ENCODE measurements around the gene DHX58. TPM values are rescaled to one million over a fixed set of nuclear protein-coding genes. Genes with fewer than 3 reads are reported as not detected.

The DHX58 gene
- total RNA-seq, 2 experiments from 2014 or later: 44.4 to 46.3 TPM

DNA sequence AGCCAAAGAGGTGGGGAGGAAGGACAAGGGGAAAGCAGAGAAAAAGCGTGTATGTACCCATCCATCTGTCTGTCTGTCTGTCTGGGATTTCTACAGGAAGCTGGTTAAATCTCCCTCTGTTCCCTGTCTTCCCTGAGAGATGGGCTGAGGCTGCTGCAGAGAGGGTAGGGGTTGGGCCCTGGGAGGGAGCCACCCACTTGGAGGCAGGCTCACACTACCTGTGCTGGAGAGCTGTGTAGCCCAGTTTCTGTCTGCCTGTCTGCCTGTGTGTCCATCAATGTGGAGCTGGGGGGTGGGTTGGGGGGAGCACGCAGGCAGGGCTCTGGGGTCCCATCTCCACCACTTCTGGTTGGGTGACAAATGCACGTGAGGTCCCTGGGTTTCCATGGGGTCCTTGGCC lies 43.5 kb downstream of the DHX58 start:
- no peak for DNase-seq
- intact Hi-C loops (cut with micrococcal nuclease): no loop called here
- CTCF ChIA-PET: interaction anchor here (0.7 to 2.7 kb wide), 7 partner anchors 29 to 199 kb away, joined by 3 to 11 read pairs (median 4); partner anchors contain the start of gene ZNF385C
- Mint-ChIP-seq H3K4me1 (ENCODE audit: low read depth) (peaks cover 16% of the 10 kb centered on the region), H3K27me3 (ENCODE audit: low read depth) (peaks cover 26% of the 10 kb centered on the region), H3K4me3 (no peak overlapping the region), H3K9me3 (no peaks in the 10 kb centered on the region), H3K27ac (no peak overlapping the region), H3K36me3 (ENCODE audit: low read depth) (no peaks in the 10 kb centered on the region)

- Mint-ChIP-seq H3K4me1 (ENCODE audit: low read depth) (peaks cover 22% of the 10 kb centered on the region), H3K27ac (no peak overlapping the region), H3K27me3 (ENCODE audit: low read depth) (peaks cover 15% of the 10 kb centered on the region), H3K4me3 (no peak overlapping the region), H3K9me3 (no peaks in the 10 kb centered on the region), H3K36me3 (ENCODE audit: low read depth) (no peaks in the 10 kb centered on the region)
- CTCF ChIA-PET: interaction anchor here (0.7 to 4.5 kb wide), 20 partner anchors 9 to 114 kb away, joined by 3 to 38 read pairs (median 5); no protein-coding TSS in a partner anchor
- DNase-seq: peak; percentile 83
- intact Hi-C loops (cut with micrococcal nuclease): loop anchor here (1.0 to 2.0 kb wide), 4 partner anchors 34 to 339 kb away; partner anchors contain the start of gene KCNH4
Observed at GRCh38 chr17:42067371-42068091, 45.0 kb downstream of the DHX58 start.

DNA sequence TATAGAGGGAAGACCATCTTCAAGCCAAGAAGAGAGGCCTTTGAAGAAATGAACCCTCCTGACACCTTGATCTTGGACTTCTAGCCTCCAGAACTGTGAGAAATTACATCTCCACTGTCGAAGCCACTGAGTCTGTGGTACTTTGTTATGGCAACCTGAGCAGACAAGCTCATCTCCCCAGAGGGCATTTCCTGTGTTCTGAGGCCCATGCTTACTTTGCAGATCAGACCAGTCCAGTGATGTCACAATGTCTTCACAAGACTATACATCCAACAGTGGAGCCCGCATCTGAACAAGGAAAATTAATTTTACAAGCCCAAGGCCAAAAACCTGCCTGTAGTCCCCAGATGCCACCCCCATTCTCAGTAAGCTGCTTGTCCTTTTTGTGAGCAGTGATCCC lies 47.3 kb downstream of the DHX58 start:
- H3K27ac Mint-ChIP-seq: no peak overlapping the region
- no peaks in the 10 kb centered on the region for H3K9me3 Mint-ChIP-seq
- CTCF ChIA-PET: interaction anchor here (0.6 to 4.5 kb wide), 22 partner anchors 10 to 854 kb away, joined by 3 to 38 read pairs (median 4); partner anchors contain the start of gene ZNF385C
- H3K36me3 Mint-ChIP-seq (ENCODE audit: low read depth): no peaks in the 10 kb centered on the region
- no peak overlapping the region for H3K4me3 Mint-ChIP-seq
- intact Hi-C loops (cut with micrococcal nuclease): no loop called here
- H3K4me1 Mint-ChIP-seq (ENCODE audit: low read depth): peaks cover 16% of the 10 kb centered on the region
- no peak for DNase-seq
- no peaks in the 10 kb centered on the region for H3K27me3 Mint-ChIP-seq (ENCODE audit: low read depth)

- no peaks in the 10 kb centered on the region for H3K36me3 Mint-ChIP-seq (ENCODE audit: low read depth)
- intact Hi-C loops (cut with micrococcal nuclease): loop anchor here (1.0 kb wide), 2 partner anchors 37 to 96 kb away; partner anchors contain the start of gene CNP
- no peaks in the 10 kb centered on the region for H3K27me3 Mint-ChIP-seq (ENCODE audit: low read depth)
- CTCF ChIA-PET: interaction anchor here (3.8 kb wide), 1 partner anchor 38 kb away, joined by 23 read pairs; no protein-coding TSS in a partner anchor
- H3K9me3 Mint-ChIP-seq: no peaks in the 10 kb centered on the region
- H3K27ac Mint-ChIP-seq: no peak overlapping the region
- peaks cover 16% of the 10 kb centered on the region for H3K4me1 Mint-ChIP-seq (ENCODE audit: low read depth)
- DNase-seq: no peak
- H3K4me3 Mint-ChIP-seq: no peak overlapping the region
Observed at GRCh38 chr17:42062681-42063080, 49.8 kb downstream of the DHX58 start.

DNA sequence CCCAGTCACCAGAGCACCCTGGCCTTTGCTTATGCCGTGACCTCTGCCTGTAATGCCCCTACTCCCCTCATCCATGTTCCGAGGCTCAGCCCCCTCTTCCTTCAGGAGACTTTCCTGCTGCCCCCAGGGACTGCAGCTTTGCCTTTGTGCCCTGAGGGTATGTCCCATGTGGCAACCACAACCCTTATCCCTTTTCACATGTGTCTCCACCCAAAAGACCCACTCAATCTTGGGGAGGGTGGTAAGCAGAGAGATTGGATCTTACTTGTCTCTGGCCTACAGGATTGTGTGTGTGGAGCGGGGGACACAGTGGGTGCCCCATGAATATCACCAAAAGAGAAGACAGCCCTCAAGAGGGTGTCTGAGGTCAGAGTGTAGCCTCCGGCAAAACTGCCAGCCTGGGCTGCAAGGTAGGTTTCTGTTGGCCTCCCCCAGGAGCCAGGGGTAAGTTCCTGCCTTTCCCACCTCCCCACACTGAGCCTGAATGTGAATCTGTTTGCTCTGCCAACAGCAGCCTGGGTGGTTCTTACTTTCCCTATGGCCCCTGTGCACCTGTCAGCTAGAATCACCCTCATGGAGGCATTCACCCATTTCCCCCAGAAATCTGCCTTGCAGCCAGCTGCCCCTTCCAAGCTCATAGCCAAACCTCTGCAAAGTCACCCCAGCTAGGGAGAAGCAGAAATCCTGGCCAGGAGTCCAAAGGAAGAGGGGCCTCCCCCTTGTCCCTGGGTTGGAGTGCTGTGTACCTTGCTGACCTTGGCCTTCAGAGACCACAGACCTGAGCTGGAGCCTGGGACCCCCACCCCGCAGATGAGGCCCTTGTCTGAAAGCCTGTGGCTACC lies 50.6 kb downstream of the DHX58 start:
- Mint-ChIP-seq H3K4me3 (no peak overlapping the region), H3K36me3 (ENCODE audit: low read depth) (no peaks in the 10 kb centered on the region), H3K27ac (no peak overlapping the region), H3K27me3 (ENCODE audit: low read depth) (no peaks in the 10 kb centered on the region), H3K9me3 (no peaks in the 10 kb centered on the region), H3K4me1 (ENCODE audit: low read depth) (peaks cover 16% of the 10 kb centered on the region)
- intact Hi-C loops (cut with micrococcal nuclease): no loop called here
- no peak for DNase-seq
- CTCF ChIA-PET: interaction anchor here (1.5 kb wide), 1 partner anchor 36 kb away, joined by 3 read pairs; no protein-coding TSS in a partner anchor

GRCh38 chr17:42060231-42060630 lies 52.3 kb downstream of the DHX58 start:
- H3K9me3 Mint-ChIP-seq: no peaks in the 10 kb centered on the region
- no peak for DNase-seq
- H3K4me3 Mint-ChIP-seq: no peak overlapping the region
- no peaks in the 10 kb centered on the region for H3K27me3 Mint-ChIP-seq (ENCODE audit: low read depth)
- H3K36me3 Mint-ChIP-seq (ENCODE audit: low read depth): no peaks in the 10 kb centered on the region
- CTCF ChIA-PET: interaction anchor here (0.8 kb wide), 2 partner anchors 11 to 35 kb away, joined by 3 to 4 read pairs; no protein-coding TSS in a partner anchor
- intact Hi-C loops (cut with micrococcal nuclease): no loop called here
- no peak overlapping the region for H3K27ac Mint-ChIP-seq
- peaks cover 19% of the 10 kb centered on the region for H3K4me1 Mint-ChIP-seq (ENCODE audit: low read depth)

DNA sequence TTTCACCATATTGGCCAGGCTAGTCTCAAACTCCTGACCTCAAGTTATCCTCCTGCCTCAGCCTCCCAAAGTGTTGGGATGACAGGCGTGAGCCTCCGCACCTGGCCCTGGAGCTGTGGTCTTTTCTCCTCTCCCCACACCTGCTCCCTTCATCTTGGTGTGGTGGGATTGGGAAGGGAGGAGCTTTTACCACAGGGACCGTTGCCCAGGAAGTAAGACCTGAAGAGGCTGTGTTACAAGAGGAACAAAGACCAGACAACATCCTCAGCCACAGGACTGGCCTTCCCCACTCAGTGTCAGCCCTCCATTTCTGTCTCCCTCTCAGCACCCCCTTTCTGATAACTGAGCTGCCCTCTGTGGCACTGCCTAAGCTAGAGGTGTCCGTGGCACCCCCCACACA lies 52.7 kb downstream of the DHX58 start:
- DNase-seq: no peak
- H3K4me1 Mint-ChIP-seq (ENCODE audit: low read depth): peaks cover 17% of the 10 kb centered on the region
- no peak overlapping the region for H3K4me3 Mint-ChIP-seq
- H3K9me3 Mint-ChIP-seq: no peaks in the 10 kb centered on the region
- no peak overlapping the region for H3K27ac Mint-ChIP-seq
- no peaks in the 10 kb centered on the region for H3K36me3 Mint-ChIP-seq (ENCODE audit: low read depth)
- H3K27me3 Mint-ChIP-seq (ENCODE audit: low read depth): peaks cover 2% of the 10 kb centered on the region
- intact Hi-C loops (cut with micrococcal nuclease): no loop called here
- CTCF ChIA-PET: interaction anchor here (0.6 to 0.8 kb wide), 3 partner anchors 10 to 44 kb away, joined by 3 to 4 read pairs (median 3); no protein-coding TSS in a partner anchor

DNA sequence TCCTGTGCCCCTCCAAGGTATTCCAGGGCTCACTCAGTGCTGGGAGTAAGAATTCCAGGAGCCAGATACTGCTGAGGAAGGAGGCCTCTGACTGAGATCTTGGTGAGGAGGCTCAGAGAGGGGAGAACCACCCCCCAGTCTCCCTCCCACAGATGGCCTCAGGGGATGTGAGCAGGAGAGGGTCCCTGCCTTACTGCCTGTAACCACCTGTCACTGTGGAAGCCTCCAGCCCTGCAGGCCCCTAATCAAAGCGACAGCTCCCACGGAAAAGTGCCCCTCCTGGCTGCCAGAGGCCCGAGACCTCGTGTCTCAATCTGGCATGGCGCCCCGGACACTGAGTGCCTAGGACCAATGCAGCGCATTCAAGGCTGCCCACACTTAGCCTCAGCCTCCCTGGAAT lies 54.5 kb downstream of the DHX58 start:
- Mint-ChIP-seq H3K9me3 (no peaks in the 10 kb centered on the region), H3K27me3 (ENCODE audit: low read depth) (peaks cover 8% of the 10 kb centered on the region), H3K27ac (no peak overlapping the region), H3K4me1 (ENCODE audit: low read depth) (peaks cover 3% of the 10 kb centered on the region), H3K4me3 (no peak overlapping the region), H3K36me3 (ENCODE audit: low read depth) (no peaks in the 10 kb centered on the region)
- CTCF ChIA-PET: interaction anchor here (1.3 to 1.6 kb wide), 2 partner anchors 33 to 54 kb away, joined by 4 read pairs; partner anchors contain the start of gene DHX58
- DNase-seq: no peak
- intact Hi-C loops (cut with micrococcal nuclease): no loop called here

GRCh38 chr17:42056635-42057034 lies 55.9 kb downstream of the DHX58 start:
- peak; percentile 24 for DNase-seq
- intact Hi-C loops (cut with micrococcal nuclease): no loop called here
- H3K27me3 Mint-ChIP-seq (ENCODE audit: low read depth): peaks cover 16% of the 10 kb centered on the region
- H3K4me3 Mint-ChIP-seq: no peak overlapping the region
- no peak overlapping the region for H3K27ac Mint-ChIP-seq
- peaks cover 3% of the 10 kb centered on the region for H3K4me1 Mint-ChIP-seq (ENCODE audit: low read depth)
- H3K9me3 Mint-ChIP-seq: no peaks in the 10 kb centered on the region
- H3K36me3 Mint-ChIP-seq (ENCODE audit: low read depth): no peaks in the 10 kb centered on the region
- CTCF ChIA-PET: interaction anchor here (0.9 to 1.5 kb wide), 3 partner anchors 11 to 93 kb away, joined by 3 to 8 read pairs (median 5); no protein-coding TSS in a partner anchor

- CTCF ChIA-PET: interaction anchor here (0.6 to 1.4 kb wide), 3 partner anchors 13 to 276 kb away, joined by 3 to 8 read pairs (median 4); no protein-coding TSS in a partner anchor
Observed at GRCh38 chr17:42055496-42055895, 57.0 kb downstream of the DHX58 start.

DNA sequence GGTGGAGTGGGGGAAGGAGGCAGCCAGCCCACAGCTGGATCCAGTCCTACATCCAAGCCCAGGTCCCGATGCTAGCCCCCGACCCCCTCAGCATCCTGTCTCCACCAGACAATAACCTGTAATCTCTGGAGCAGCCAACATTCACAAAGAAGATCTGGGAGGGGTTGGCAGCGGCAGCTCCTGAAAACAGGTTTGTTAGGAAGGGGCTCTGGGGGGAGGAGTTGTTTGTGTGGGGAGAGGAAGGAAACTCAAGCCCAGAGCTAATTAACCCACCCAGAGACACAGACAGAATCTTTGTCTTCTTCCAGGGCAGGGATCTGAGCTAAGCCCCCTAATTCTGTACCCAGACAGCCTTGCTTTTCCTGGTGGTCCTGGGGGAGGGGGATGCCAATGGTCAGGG lies 57.5 kb downstream of the DHX58 start:
- no peak for DNase-seq
- Mint-ChIP-seq H3K36me3 (ENCODE audit: low read depth) (no peaks in the 10 kb centered on the region), H3K27me3 (ENCODE audit: low read depth) (peaks cover 22% of the 10 kb centered on the region), H3K27ac (no peak overlapping the region), H3K9me3 (no peaks in the 10 kb centered on the region), H3K4me1 (ENCODE audit: low read depth) (peaks cover 3% of the 10 kb centered on the region), H3K4me3 (no peak overlapping the region)
- CTCF ChIA-PET: interaction anchor here (0.7 to 1.4 kb wide), 3 partner anchors 13 to 92 kb away, joined by 3 to 8 read pairs (median 4); no protein-coding TSS in a partner anchor
- intact Hi-C loops (cut with micrococcal nuclease): no loop called here

More at GRCh38 chr17:42055496-42055895, 57.0 kb downstream of the DHX58 start:
- intact Hi-C loops (cut with micrococcal nuclease): no loop called here
- Mint-ChIP-seq H3K27ac (no peak overlapping the region), H3K27me3 (ENCODE audit: low read depth) (peaks cover 22% of the 10 kb centered on the region), H3K4me1 (ENCODE audit: low read depth) (peaks cover 3% of the 10 kb centered on the region), H3K36me3 (ENCODE audit: low read depth) (no peaks in the 10 kb centered on the region), H3K9me3 (no peaks in the 10 kb centered on the region), H3K4me3 (no peak overlapping the region)
- peak; percentile 43 for DNase-seq

Measured in activated naive CD4-positive, alpha-beta T cell treated with anti-CD3 and anti-CD28 coated beads for 36 hours (primary cell).